Panc1 (cell line): Measurements from ENCODE around the gene PTK7.

Experiments used
- CTCF ChIP-seq: fragments of 450-650 bp; IDR thresholded peaks from 2 replicates; pipeline ENCODE4 v1.5.1; 2017; ENCODE audit warnings: mild to moderate bottlenecking
- POLR2AphosphoS5 ChIP-seq: IDR thresholded peaks from 2 replicates; pipeline ENCODE4 v1.6.1; 2012; ENCODE audit warnings: mild to moderate bottlenecking, low read depth, low read length, moderate library complexity
- REST ChIP-seq, 2 experiments: IDR thresholded peaks; 2 replicates each; pipeline ENCODE4 v1.6.1; 2011 to 2012; ENCODE audit warnings: low read depth in 2 of 2, control low read depth in 1 of 2, low read length in 1 of 2, mild to moderate bottlenecking in 1 of 2, moderate library complexity in 1 of 2; ENCODE audit not compliant: insufficient read depth in 1 of 2
- SIN3A ChIP-seq: IDR thresholded peaks from 2 replicates; pipeline ENCODE4 v1.6.1; 2012; ENCODE audit warnings: low read depth, mild to moderate bottlenecking, low read length, moderate library complexity, borderline replicate concordance; ENCODE audit not compliant: insufficient read depth
- TCF7L2 ChIP-seq: IDR thresholded peaks from 2 replicates; pipeline ENCODE4 v1.6.1; 2011; ENCODE audit warnings: mild to moderate bottlenecking, low read depth, low read length, inconsistent platforms

GRCh38 chr6:43159599-43159998, 83.5 kb downstream of the PTK7 start:
- no peak for TF ChIP-seq CTCF
- TF ChIP-seq POLR2AphosphoS5, result no peak
- no peak for TF ChIP-seq TCF7L2
- TF ChIP-seq REST (IDR thresholded peaks at IDR 0.05; ENCODE audit: insufficient read depth in 1 of 2, low read depth in 2 of 2, low read length in 1 of 2), result no peak
- TF ChIP-seq SIN3A, result no peak
